K562 (cell line): ENCODE measurements around the gene ZFAND3. TPM values are rescaled to one million over a fixed set of nuclear protein-coding genes. Genes with fewer than 3 reads are reported as not detected.

Experiments
- ATAC-seq: fragments of 200-7000 bp; cut with Tn5 transposase; 3 replicates; pipeline ENCODE4 v1.9.1; 2020; ENCODE audit warnings: moderate library complexity
- BruUV-seq: library from RNA; stranded (reverse); fragments of 400-500 nt; replicated peaks from 2 replicates; lab custom pipeline; 2021; lab: Mats Ljungman, UMichigan
- CTCF ChIA-PET: fragments of 300-600 bp; formaldehyde crosslinking; extraction: SDS; loops from one replicate; lab custom pipeline; 2021; ENCODE audit warnings: low intra/inter-chr PET ratio; lab: Yijun Ruan, JAX
- POLR2A ChIA-PET: fragments of 300-600, 350-650 bp; sonication (Branson Sonifier 250); formaldehyde crosslinking; extraction: SDS; loops from one replicate; lab custom pipeline; 2021; ENCODE audit warnings: antibody characterized with exemption, inconsistent platforms; lab: Yijun Ruan, JAX
- DNase-seq, 4 experiments: peaks; one replicate each; pipeline versions ENCODE4 v3.0.0 to v3.0.0-alpha.2; 2011 to 2018; ENCODE audit warnings: low spot score in 3 of 4, mixed read lengths in 3 of 4; ENCODE audit errors: extremely low read depth in 1 of 4
- FAIRE-seq: peaks from 2 replicates; lab custom pipeline; 2011; peaks lifted over from hg19 to GRCh38; lab: Jason Lieb, UNC
- H2AFZ ChIP-seq: 2 replicates; pipeline ENCODE4 v1.6.0; 2011; ENCODE audit warnings: low read depth, low read length, control low read depth, inconsistent platforms
- H3K27ac ChIP-seq: fragments of 200-600 bp; 3 replicates; pipeline ENCODE4 v1.8.0; 2011; ENCODE audit warnings: low read depth, mild to moderate bottlenecking, control low read depth, inconsistent platforms, low read length, moderate library complexity, mixed read lengths; ENCODE audit errors: extremely low read depth
- H3K27me3 ChIP-seq, 2 experiments: fragments of 300-600 bp in 1 of 2; 2 replicates in 1 of 2; 3 replicates in 1 of 2; pipeline versions ENCODE4 v1.6.0 to v1.8.0; 2011; ENCODE audit warnings: inconsistent platforms in 2 of 2, low read length in 2 of 2, mild to moderate bottlenecking in 1 of 2, mixed read lengths in 1 of 2, moderate library complexity in 1 of 2; ENCODE audit not compliant: control insufficient read depth in 2 of 2, insufficient read depth in 2 of 2
- H3K36me3 ChIP-seq: fragments of 300-600 bp; 3 replicates; pipeline ENCODE4 v1.8.0; 2011; ENCODE audit warnings: mild to moderate bottlenecking, low read length, inconsistent platforms; ENCODE audit not compliant: control insufficient read depth, insufficient read depth
- H3K4me1 ChIP-seq, 2 experiments: fragments of 200-600 bp in 1 of 2; replicated peaks in 1 of 2; 2 replicates in 1 of 2; 3 replicates in 1 of 2; pipeline versions ENCODE4 v1.5.1 to v1.8.0; 2011; ENCODE audit warnings: inconsistent platforms in 2 of 2, low read length in 2 of 2, mild to moderate bottlenecking in 1 of 2, mixed read lengths in 1 of 2, moderate library complexity in 1 of 2; ENCODE audit not compliant: control insufficient read depth in 2 of 2, insufficient read depth in 2 of 2
- H3K4me2 ChIP-seq: 2 replicates; pipeline ENCODE4 v1.6.1; 2011; ENCODE audit warnings: low read length, control low read depth, inconsistent platforms, mixed read lengths; ENCODE audit not compliant: insufficient read depth
- H3K4me3 ChIP-seq: fragments of 200-600 bp; sonication (generic), shearing (Covaris generic); 2 replicates; pipeline ENCODE4 v1.5.1; 2016; ENCODE audit warnings: control low read depth, inconsistent platforms
- H3K79me2 ChIP-seq: fragments of 200-600 bp; 3 replicates; pipeline ENCODE4 v1.8.0; 2011; ENCODE audit warnings: low read length, inconsistent platforms; ENCODE audit not compliant: control insufficient read depth, insufficient read depth
- H3K9ac ChIP-seq, 2 experiments: 2 replicates each; pipeline versions ENCODE4 v1.6.0 to v1.6.1; 2011; ENCODE audit warnings: low read depth in 2 of 2, low read length in 2 of 2, control low read depth in 1 of 2, inconsistent platforms in 1 of 2, mild to moderate bottlenecking in 1 of 2, mixed read lengths in 1 of 2; ENCODE audit not compliant: insufficient read depth in 1 of 2
- H3K9me1 ChIP-seq: one replicate; pipeline ENCODE4 v1.6.0; 2011; ENCODE audit warnings: inconsistent platforms, mild to moderate bottlenecking, low read length, moderate library complexity; ENCODE audit not compliant: control insufficient read depth, insufficient read depth
- H3K9me3 ChIP-seq: replicated peaks from 2 replicates; pipeline ENCODE4 v1.5.1; 2011; ENCODE audit warnings: low read depth, low read length, inconsistent platforms; ENCODE audit not compliant: control insufficient read depth, insufficient read depth
- H4K20me1 ChIP-seq: replicated peaks from 2 replicates; pipeline ENCODE4 v1.6.1; 2011; ENCODE audit warnings: low read length, inconsistent platforms, mixed read lengths; ENCODE audit not compliant: control insufficient read depth, insufficient read depth
- ARID4B ChIP-seq: sonication (generic); formaldehyde crosslinking; IDR thresholded peaks from 2 replicates; pipeline ENCODE4 v1.8.0; 2022; ENCODE audit warnings: mild to moderate bottlenecking, missing genetic modification reagents
- EHMT2 ChIP-seq: fragments of 450-650 bp; IDR thresholded peaks from 2 replicates; pipeline ENCODE4 v1.6.1; 2018; ENCODE audit warnings: antibody characterized with exemption
- FOSL1 ChIP-seq: fragments of 200-800 bp; sonication (Bioruptor generic); conservative IDR thresholded peaks from 2 replicates; pipeline ENCODE4 v1.6.1; 2016; ENCODE audit warnings: missing genetic modification characterization, missing compliant biosample characterization
- MXI1 ChIP-seq: IDR thresholded peaks from 2 replicates; pipeline ENCODE4 v1.6.1; 2011; ENCODE audit warnings: low read depth, mild to moderate bottlenecking, improper control_type of control experiment, low read length
- SAFB2 ChIP-seq: fragments of 200-400 bp; formaldehyde crosslinking; IDR thresholded peaks from 2 replicates; pipeline ENCODE4 v1.6.1; 2018; ENCODE audit warnings: borderline replicate concordance, low read length, low read depth, moderate library complexity; ENCODE audit not compliant: severe bottlenecking
- SMC3 ChIP-seq: conservative IDR thresholded peaks from 2 replicates; pipeline ENCODE4 v1.6.1; 2011; ENCODE audit warnings: low read depth, low read length, improper control_type of control experiment; ENCODE audit not compliant: insufficient read depth
- SRSF7 ChIP-seq: fragments of 200-400 bp; formaldehyde crosslinking; optimal IDR thresholded peaks from 2 replicates; pipeline ENCODE3; 2017; ENCODE audit warnings: mild to moderate bottlenecking, low read depth, low read length
- TSHZ1 ChIP-seq: fragments of 250-450 bp; sonication (Bioruptor Pico); IDR thresholded peaks from 2 replicates; pipeline ENCODE4 v1.4.0; 2020; ENCODE audit warnings: mild to moderate bottlenecking, moderate library complexity
- ZBTB8A ChIP-seq: fragments of 450-650 bp; IDR thresholded peaks from 2 replicates; pipeline ENCODE4 v1.6.1; 2018; ENCODE audit warnings: mild to moderate bottlenecking, moderate library complexity; ENCODE audit not compliant: partially characterized antibody
- ZNF436 ChIP-seq: fragments of 250-450, 450-650 bp; sonication (Bioruptor Pico); formaldehyde crosslinking; IDR thresholded peaks from 2 replicates; pipeline ENCODE4 v1.7.0; 2020; ENCODE audit warnings: mild to moderate bottlenecking
- ZNF449 ChIP-seq: fragments of 250-450 bp; sonication (Bioruptor Pico); IDR thresholded peaks from 2 replicates; pipeline ENCODE4 v1.8.0; 2022; ENCODE audit warnings: moderate library complexity, mild to moderate bottlenecking, inconsistent platforms
- WGBS: fragments of 100-300 bp; shearing (Covaris generic); methylation state at CpG from one replicate; pipeline ENCODE4 v1.1.6; 2016; ENCODE audit warnings: low coverage, mixed read lengths; ENCODE audit not compliant: insufficient coverage; ENCODE audit errors: missing lambda C conversion rate; 5-methylcytosine and 5-hydroxymethylcytosine counted together
- in situ Hi-C: fragments of 300-500 bp; cut with MboI; formaldehyde crosslinking; loops from 4 replicates; pipeline ENCODE4 v1.15.0; 2018; ENCODE audit warnings: inconsistent platforms, mixed read lengths
- intact Hi-C: fragments of 100-400 bp; cut with micrococcal nuclease; formaldehyde crosslinking; loops from 2 replicates; pipeline ENCODE4 v1.14.2; 2022
- polyA plus RNA-seq, 8 experiments: library from polyadenylated mRNA; depleted of rRNA in 4 of 8; stranded (reverse) in 5 of 8; unstranded in 3 of 8; fragments of >200 nt; fragmentation: Nextera tagmentation in 2 of 8; fragmentation: Illumina TruSeq in 1 of 8; extraction: Ambion mirVana in 2 of 8; extraction: Trizol in 1 of 8; gene quantifications; 2 replicates each; pipeline versions ENCODE4 v1.2.1 to v1.2.3, GENCODE V29; 2011 to 2014; ENCODE audit warnings: inconsistent platforms in 1 of 8, missing spikeins in 1 of 8
- total RNA-seq, 7 experiments: library from RNA; depleted of rRNA in 6 of 7; stranded (reverse); fragments of >200 nt in 6 of 7; fragmentation: Illumina TruSeq in 2 of 7; extraction: Trizol in 2 of 7; gene quantifications; 2 replicates each; pipeline versions ENCODE4 v1.2.1 to v1.2.3, GENCODE V29; 2011 to 2021; ENCODE audit warnings: low replicate concordance in 1 of 7

The ZFAND3 gene
- total and polyA plus RNA-seq, 9 of the 15 experiments (the other 6 are each of a cell fraction or from before 2014, with no cell fraction given) = 0.81 to 26.6 (median 11.8) TPM

GRCh38 chr6:37916149-37916548, 96.6 kb downstream of the ZFAND3 start (continued):
- TF ChIP-seq ZNF449 (CRISPR knock-in tag) (no peak), SRSF7 (no peak)

- H3K79me2 ChIP-seq = peaks cover 18% of the 10 kb centered on the region; the same call in 1 of the 3 replicates
- no peak overlapping the region for H3K4me3 ChIP-seq
- CTCF ChIA-PET = no interaction called here
- H3K27me3 ChIP-seq = no peaks in the 10 kb centered on the region
- no peaks in the 10 kb centered on the region; the same call in 2 of the 3 replicates for H3K36me3 ChIP-seq
- in situ Hi-C loops (no loop called here), intact Hi-C loops (no loop called here)
- H4K20me1 ChIP-seq = peaks cover 2% of the 10 kb centered on the region; the same call in 1 of the 2 replicates
- no peak overlapping the region for H3K27ac ChIP-seq
- no TSS peak for BruUV-seq
- POLR2A ChIA-PET = interaction anchor here (1.1 kb wide), 1 partner anchor 25 kb away, joined by 3 read pairs; no protein-coding TSS in a partner anchor
- FAIRE-seq (no peak), ATAC-seq (peak; percentile 38; the same call in 1 of the 3 replicates), DNase-seq (no peak)
- no peak overlapping the region for H3K4me2 ChIP-seq
- H2AFZ ChIP-seq = no peak overlapping the region
- H3K9ac ChIP-seq = no peak overlapping the region
- H3K9me3 ChIP-seq = no peaks in the 10 kb centered on the region
- 96% methylated on average over 2 of the region's 2 CpGs for WGBS
- no peaks in the 10 kb centered on the region for H3K4me1 ChIP-seq
- H3K9me1 ChIP-seq = peaks cover 3% of the 10 kb centered on the region
- TF ChIP-seq ZNF436 (CRISPR knock-in tag) (no peak), EHMT2 (no peak), SAFB2 (no peak), ZBTB8A (no peak), ARID4B (no peak), TSHZ1 (CRISPR knock-in tag) (no peak), FOSL1 (tag) (no peak), SMC3 (no peak), MXI1 (no peak)
Measured at GRCh38 chr6:37916675-37917074, 97.1 kb downstream of the ZFAND3 start.
